Measurements from ENCODE around the gene MMP25.
"Not testable (repeated sequence)": the region's sequence is repeated elsewhere in the genome, so short reads cannot be mapped to it uniquely, and the experiment has no call there.

Gene MMP25

GRCh38 chr16:3071655-3072054 is 25.3 kb downstream of the MMP25 start:
- in situ Hi-C loops (cut with HindIII; ENCODE audit: low sequenced_read_pairs) = no loop called here

- in situ Hi-C loops (cut with HindIII; ENCODE audit: low sequenced_read_pairs) = not testable (repeated sequence)
Measured at GRCh38 chr16:3072148-3072547, 25.8 kb downstream of the MMP25 start.

GRCh38 chr16:3072576-3073263 is 26.4 kb downstream of the MMP25 start:
- in situ Hi-C loops (cut with HindIII; ENCODE audit: low sequenced_read_pairs) = not testable (repeated sequence)

- in situ Hi-C loops (cut with HindIII; ENCODE audit: low sequenced_read_pairs) = no loop called here
Measured at GRCh38 chr16:3073448-3073847, 27.1 kb downstream of the MMP25 start.

GRCh38 chr16:3074860-3075522 is 28.6 kb downstream of the MMP25 start:
- in situ Hi-C loops (cut with HindIII; ENCODE audit: low sequenced_read_pairs) = no loop called here

GRCh38 chr16:3075523-3075915 is 29.2 kb downstream of the MMP25 start:
- in situ Hi-C loops (cut with HindIII; ENCODE audit: low sequenced_read_pairs) = no loop called here

GRCh38 chr16:3075946-3076345 is 29.6 kb downstream of the MMP25 start:
- in situ Hi-C loops (cut with HindIII; ENCODE audit: low sequenced_read_pairs) = not testable (repeated sequence)

- in situ Hi-C loops (cut with HindIII; ENCODE audit: low sequenced_read_pairs) = no loop called here
Measured at GRCh38 chr16:3076577-3076976, 30.2 kb downstream of the MMP25 start.

- in situ Hi-C loops (cut with HindIII; ENCODE audit: low sequenced_read_pairs) = no loop called here
Measured at GRCh38 chr16:3080024-3080423, 33.7 kb downstream of the MMP25 start.

GRCh38 chr16:3081957-3082356 is 35.6 kb downstream of the MMP25 start:
- in situ Hi-C loops (cut with HindIII; ENCODE audit: low sequenced_read_pairs) = not testable (repeated sequence)

- in situ Hi-C loops (cut with HindIII; ENCODE audit: low sequenced_read_pairs) = not testable (repeated sequence)
Measured at GRCh38 chr16:3083408-3083807, 37.0 kb downstream of the MMP25 start.

- in situ Hi-C loops (cut with HindIII; ENCODE audit: low sequenced_read_pairs) = no loop called here
Measured at GRCh38 chr16:3084491-3084890, 38.1 kb downstream of the MMP25 start.

- in situ Hi-C loops (cut with HindIII; ENCODE audit: low sequenced_read_pairs) = no loop called here
Measured at GRCh38 chr16:3084969-3085670, 38.8 kb downstream of the MMP25 start.

- in situ Hi-C loops (cut with HindIII; ENCODE audit: low sequenced_read_pairs) = no loop called here
Measured at GRCh38 chr16:3085868-3086595, 39.7 kb downstream of the MMP25 start.

GRCh38 chr16:3086596-3087242 is 40.4 kb downstream of the MMP25 start:
- in situ Hi-C loops (cut with HindIII; ENCODE audit: low sequenced_read_pairs) = no loop called here

GRCh38 chr16:3087243-3088235 is 41.2 kb downstream of the MMP25 start:
- in situ Hi-C loops (cut with HindIII; ENCODE audit: low sequenced_read_pairs) = no loop called here

GRCh38 chr16:3088450-3088849 is 42.1 kb downstream of the MMP25 start:
- in situ Hi-C loops (cut with HindIII; ENCODE audit: low sequenced_read_pairs) = no loop called here

GRCh38 chr16:3088925-3089716 is 42.8 kb downstream of the MMP25 start:
- in situ Hi-C loops (cut with HindIII; ENCODE audit: low sequenced_read_pairs) = no loop called here

All from endothelial cell of hepatic sinusoid (primary cell).